ENCODE measurements around the gene LIG4.

The LIG4 gene

DNA sequence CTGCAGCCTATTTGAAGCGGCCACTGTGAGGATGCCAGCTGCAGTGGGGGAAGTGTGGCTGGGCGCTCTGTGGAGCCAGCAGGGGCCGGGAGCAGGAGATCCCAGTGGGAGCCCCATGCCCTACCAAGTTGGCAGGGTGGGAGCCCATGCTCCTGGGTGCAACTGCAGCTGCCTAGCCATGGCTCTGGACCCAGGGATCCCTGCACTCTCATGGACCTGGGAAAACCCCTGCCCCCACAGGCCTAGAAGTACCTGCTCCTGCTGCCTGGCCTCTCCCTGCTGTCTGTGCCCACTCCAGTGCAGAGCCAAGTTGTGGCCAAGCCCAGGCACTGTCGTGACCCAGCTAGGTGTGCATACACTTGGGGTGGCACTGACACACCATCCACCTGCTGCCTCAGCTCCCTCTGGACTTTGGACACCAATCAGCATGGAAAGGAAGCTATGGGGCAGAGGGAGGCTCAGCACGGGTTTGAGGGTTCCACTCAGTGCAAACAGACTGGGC, 20.9 kb downstream of the LIG4 start:
- DNase-seq (ENCODE audit: low read depth in 1 of 2, low spot score in 1 of 2): no peak

DNA sequence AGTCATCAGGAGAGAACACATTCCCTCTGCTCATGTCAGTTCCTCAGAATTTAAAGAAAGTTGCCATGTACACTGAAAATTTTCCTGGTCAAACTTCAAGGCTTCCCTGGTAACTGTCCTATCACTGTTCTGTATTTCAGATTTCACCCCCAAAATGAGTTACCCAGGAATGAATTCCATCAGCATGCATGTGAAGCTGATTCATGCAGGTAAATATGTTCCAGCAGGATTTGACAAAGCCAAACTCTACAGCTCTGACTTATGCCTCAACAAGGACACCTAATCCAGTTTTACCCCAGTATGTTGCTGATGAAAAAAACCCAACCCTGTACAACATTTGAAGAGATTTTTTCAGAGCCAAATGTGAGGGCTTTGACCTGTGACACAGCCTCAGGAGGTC, 21.5 kb downstream of the LIG4 start:
- DNase-seq (ENCODE audit: low read depth in 1 of 2, low spot score in 1 of 2): no peak

DNA sequence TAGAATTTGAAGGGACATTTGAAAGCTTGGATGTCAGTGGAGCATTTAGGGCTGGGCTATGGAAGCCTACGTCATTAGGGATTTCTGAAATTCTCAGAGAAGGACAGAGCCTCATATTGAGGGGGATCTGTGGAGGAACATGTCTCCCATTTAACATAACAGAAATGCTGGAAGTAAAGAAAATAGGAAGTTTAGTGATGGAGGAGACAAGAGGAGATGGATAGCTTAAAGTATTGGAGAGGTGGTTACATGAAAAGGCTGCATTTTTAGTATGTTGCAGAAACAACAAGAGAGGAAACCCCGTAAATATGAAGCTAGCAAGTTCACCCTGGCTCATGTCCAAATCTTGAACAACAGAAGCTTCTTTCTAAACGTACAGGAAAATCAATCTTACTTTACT, 24.4 kb downstream of the LIG4 start:
- DNase-seq (ENCODE audit: low read depth in 1 of 2, low spot score in 1 of 2): no peak

DNA sequence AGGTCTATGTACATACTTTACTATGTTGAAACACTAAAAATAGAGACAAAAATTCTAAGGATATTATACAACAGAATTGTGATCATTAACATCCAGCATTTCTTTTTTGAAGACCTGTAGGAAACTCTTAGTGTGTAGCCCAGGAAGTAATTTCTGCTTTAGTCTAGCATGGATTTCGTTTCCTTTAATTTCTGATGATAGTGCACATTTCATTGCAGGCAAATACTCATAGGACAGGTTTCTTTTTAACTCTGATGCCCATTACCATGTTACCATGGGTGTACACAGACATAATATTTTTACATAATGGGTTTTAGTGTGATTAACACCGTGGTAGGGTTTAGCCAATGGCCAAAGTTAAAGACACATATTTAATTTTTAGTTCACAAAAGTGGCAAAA, 27.1 kb downstream of the LIG4 start:
- no peak for DNase-seq (ENCODE audit: low read depth in 1 of 2, low spot score in 1 of 2)

DNA sequence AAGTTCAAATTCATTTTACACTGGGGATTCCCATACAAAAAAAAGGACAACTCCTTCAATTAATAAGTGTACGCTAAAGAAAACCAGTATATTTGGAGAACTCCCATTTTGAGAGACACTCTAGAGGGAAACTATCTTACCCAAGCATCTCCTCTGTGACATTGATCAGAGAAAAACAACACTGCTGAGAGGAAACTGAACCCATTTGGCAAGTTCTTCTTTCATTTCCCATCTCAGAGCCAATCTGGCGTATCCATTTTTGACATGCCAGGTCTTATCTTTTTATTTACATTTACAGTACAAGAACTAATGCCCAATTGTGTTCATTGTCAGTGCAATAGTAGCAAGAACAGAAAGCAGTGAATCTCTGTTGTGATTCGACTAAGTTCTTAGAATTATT, 30.1 kb downstream of the LIG4 start:
- DNase-seq (ENCODE audit: low read depth in 1 of 2, low spot score in 1 of 2): no peak

DNA sequence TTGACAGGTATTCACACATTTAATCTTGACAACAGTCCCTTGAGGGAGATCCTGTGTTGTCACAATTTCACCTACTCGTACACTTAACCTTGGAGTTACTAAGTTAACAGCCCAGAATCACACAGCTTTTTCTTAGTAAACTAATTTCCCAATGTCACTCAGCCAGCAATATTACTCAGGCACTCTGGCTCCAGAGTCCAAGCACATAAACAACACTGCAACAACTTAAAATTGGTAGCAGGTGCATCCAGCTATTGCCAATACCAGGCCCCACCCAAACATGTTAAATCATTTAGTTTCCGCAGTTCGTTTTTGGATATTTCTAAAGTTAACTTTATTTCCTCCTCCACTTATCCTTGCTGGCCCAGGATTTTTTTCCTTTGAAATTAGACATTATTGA, 32.7 kb downstream of the LIG4 start:
- no peak for DNase-seq (ENCODE audit: low read depth in 1 of 2, low spot score in 1 of 2)

DNA sequence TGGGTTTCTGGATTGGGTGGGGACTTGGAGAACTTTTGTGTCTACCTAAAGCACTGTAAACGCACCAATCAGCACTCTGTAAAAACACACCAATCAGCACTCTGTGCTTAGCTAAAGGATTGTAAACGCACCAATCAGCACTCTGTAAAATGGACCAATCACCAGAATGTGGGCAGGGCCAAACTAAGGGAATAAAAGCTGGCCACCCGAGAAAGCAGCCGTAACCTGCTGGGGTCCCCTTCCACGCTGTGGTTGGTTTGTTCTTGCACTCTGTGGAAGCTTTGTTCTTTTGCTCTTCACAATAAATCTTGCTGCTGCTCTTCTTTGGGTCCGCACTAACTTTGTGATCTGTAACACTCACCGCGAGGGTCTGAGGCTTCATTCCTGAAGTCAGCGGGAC, 37.3 kb downstream of the LIG4 start:
- DNase-seq (ENCODE audit: low read depth in 1 of 2, low spot score in 1 of 2): no peak

DNA sequence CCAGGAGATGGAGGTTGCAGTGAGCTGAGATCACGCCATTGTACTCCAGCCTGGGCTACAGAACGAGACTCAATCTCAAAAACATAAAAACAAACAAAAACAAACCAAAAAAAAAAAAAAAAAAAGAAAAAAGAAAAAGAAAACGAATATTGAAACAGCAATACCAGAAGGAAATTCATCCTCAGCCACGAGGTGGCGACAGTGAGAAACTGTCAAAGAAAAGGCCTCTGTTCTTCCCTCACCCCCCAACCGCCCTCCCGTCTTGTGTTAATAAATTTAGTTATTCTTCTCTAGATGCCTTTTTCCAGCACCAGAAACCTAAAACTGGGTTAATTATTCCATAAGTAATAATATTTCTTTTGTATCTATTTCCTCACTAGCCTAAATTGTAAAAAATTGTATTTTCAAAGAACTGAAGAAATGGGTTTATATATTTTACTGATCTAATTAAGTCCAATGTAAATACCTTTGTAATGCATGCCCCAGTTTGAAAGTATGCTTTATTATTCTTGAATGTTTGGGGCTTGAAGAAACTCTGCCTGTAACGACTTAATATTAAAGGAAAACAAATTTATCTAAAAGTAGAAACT, 38.6 kb downstream of the LIG4 start:
- DNase-seq (ENCODE audit: low read depth in 1 of 2, low spot score in 1 of 2): peak; percentile 23 to 26

DNA sequence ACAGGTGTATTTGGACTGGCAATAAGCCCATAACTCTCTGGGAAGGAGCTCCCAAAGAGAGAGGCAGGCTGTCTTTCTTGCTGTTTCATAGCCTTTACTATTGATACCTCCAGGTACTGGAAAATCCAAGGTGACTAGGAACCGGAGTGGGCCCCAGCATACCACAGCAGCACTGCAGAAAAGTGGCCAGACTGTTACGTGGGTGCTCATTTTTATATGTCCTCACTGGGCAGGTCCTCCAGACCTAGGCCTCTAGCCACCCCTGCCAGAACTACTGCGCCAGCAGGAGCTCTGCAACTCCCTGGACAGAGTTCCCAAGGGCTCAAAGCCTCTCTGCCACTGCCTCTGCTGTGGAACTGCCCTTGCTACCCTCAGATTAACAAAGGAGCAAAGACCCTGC, 46.4 kb downstream of the LIG4 start:
- DNase-seq (ENCODE audit: low read depth in 1 of 2, low spot score in 1 of 2): no peak

DNA sequence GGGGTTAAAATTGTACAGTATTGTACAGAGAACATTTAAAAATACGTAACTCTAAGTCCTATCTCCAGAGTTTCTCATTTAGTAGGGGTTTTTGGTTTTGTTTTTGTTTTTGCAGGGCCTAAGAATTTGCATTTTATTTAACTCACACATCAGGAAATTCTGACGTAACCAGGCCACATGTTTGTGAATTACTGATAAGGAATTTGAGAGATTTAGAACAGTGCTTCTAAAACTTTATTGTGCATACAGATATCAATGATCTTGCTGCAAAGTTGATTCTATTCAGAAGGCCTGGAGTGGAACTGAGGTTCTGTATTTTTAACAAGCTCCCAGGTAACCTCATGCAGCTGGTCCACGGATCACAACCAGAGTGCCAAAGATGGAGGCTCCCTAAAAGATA, 49.3 kb downstream of the LIG4 start:
- no peak for DNase-seq (ENCODE audit: low read depth in 1 of 2, low spot score in 1 of 2)

DNA sequence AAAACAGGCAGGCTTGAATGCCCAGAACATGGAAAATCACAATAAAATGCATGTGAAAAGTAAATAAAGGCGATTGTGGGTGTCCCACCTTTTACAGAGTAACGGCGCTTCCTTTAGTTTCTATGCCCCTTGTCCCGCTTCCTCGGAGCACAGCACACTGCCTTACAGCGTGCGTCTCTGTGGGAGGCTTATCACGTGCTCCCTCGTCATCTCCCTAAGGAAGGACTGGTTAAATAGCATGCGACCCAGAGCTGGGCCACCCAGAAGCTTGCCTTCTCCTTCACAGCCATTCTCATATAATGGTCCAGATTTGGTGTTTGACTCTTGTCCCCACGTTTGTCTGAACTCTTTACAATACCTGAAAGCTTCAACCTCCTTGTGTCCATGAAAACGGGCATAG, 56.6 kb downstream of the LIG4 start:
- DNase-seq (ENCODE audit: low read depth in 1 of 2, low spot score in 1 of 2): no peak
